Mammary epithelial cell (primary cell): Measurements from ENCODE around the gene GLDC.

Experiments used
- EZH2 ChIP-seq: IDR thresholded peaks from 2 replicates; pipeline ENCODE4 v1.6.1; 2012; ENCODE audit warnings: low read length, inconsistent platforms, borderline replicate concordance
- TF ChIP-seq, protein P1 (sequence below), 2 donors: IDR thresholded peaks in 1 of 2; conservative IDR thresholded peaks in 1 of 2; 2 replicates each; pipeline ENCODE4 v1.5.1; 2011 to 2012; ENCODE audit warnings: inconsistent platforms in 2 of 2, low read length in 2 of 2, mild to moderate bottlenecking in 2 of 2, control low read depth in 1 of 2, low read depth in 1 of 2; ENCODE audit not compliant: insufficient read depth in 1 of 2; ENCODE audit errors: extremely low read depth in 1 of 2

DNA sequence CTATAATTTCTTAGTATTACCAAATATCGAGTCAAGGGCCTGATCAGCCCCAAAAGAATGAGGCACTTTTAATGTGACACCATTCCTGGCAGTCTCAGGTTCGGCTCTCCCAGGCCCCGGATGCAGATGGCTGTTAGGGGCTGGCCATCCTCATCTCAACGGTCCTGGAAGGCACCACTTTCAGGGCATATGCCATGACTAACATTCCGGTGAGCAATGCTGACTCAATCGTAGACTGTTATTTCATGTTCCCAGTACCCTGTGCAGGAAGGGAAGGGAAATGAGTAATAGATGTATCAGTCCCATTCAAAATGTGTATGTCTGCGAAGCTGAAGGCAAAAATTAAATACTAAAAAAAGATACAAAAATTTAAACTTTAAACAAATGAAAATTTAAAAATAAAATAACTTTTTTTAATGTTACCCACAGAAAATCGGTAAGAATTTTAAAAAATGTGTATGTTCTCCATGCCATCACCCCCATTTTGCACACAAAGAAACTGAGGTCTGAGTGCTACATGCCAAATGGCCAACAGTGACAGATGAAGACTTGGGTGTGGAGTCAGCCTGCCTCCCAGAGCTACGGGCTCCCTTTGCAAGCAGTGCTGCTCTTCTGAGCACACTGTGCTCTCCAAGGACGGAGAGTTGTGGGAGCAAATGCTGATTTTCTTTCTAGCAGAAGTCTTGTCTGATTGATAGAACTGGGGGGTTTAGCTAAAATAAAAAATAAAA, 79.0 kb downstream of the GLDC start:
- TF ChIP-seq, protein P1, sequence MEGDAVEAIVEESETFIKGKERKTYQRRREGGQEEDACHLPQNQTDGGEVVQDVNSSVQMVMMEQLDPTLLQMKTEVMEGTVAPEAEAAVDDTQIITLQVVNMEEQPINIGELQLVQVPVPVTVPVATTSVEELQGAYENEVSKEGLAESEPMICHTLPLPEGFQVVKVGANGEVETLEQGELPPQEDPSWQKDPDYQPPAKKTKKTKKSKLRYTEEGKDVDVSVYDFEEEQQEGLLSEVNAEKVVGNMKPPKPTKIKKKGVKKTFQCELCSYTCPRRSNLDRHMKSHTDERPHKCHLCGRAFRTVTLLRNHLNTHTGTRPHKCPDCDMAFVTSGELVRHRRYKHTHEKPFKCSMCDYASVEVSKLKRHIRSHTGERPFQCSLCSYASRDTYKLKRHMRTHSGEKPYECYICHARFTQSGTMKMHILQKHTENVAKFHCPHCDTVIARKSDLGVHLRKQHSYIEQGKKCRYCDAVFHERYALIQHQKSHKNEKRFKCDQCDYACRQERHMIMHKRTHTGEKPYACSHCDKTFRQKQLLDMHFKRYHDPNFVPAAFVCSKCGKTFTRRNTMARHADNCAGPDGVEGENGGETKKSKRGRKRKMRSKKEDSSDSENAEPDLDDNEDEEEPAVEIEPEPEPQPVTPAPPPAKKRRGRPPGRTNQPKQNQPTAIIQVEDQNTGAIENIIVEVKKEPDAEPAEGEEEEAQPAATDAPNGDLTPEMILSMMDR (conservative IDR thresholded peaks at IDR 0.05 in 1 of 2, IDR thresholded peaks at IDR 0.05 in 1 of 2; ENCODE audit: extremely low read depth in 1 of 2, insufficient read depth in 1 of 2, low read depth in 1 of 2, low read length in 2 of 2): peak in 1 of 2 donors; percentile 20
- no peak for TF ChIP-seq EZH2
